ENCODE data around the gene SKIC2.
"Not testable (repeated sequence)": the region's sequence is repeated elsewhere in the genome, so short reads cannot be mapped to it uniquely, and the experiment has no call there.

Gene SKIC2

DNA sequence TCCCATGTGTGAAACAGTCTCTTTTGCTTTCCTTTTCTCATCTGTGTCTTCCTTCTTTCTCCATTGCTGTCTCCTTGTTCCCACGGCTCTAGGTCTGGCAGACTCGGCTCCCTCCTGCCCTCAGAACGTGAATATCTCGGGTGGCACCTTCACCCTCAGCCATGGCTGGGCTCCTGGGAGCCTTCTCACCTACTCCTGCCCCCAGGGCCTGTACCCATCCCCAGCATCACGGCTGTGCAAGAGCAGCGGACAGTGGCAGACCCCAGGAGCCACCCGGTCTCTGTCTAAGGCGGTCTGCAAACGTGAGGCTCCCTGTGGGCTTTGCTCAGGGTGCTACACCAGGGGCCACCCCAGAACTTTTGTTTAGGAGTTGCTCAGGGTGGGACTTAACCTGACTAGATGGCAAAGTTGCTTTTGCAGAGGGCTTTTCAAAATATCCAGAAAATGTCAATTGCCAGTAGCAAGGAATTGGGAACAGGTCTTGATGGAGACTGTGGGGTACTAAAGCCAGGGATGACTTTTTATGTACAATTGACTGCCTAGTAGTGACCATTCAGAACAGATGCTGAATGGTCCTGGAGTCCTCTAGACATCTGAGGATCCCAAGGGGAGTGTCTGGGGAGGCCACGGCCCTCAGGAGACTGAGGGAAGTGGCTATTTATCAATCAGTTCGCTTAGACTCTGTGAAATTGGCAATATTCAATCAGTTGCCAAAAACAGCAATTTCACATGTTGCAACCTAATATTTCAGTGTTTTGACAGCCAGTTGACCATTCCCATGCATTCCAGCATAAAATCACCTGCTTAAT is 30.9 kb upstream of the SKIC2 start:
- Histone ChIP-seq H3K27me3 (peaks cover 17% of the 10 kb centered on the region), H3K4me1 (ENCODE audit: control insufficient read depth in 1 of 2, insufficient read depth in 1 of 2, low read depth in 1 of 2, low read length in 1 of 2) (no peaks in the 10 kb centered on the region), H3K4me3 (ENCODE audit: low read depth in 1 of 2, low read length in 1 of 2) (no peak overlapping the region), H3K9me3 (no peaks in the 10 kb centered on the region), H3K36me3 (no peaks in the 10 kb centered on the region), H3K27ac (no peak overlapping the region)
- TF ChIP-seq, protein P1, sequence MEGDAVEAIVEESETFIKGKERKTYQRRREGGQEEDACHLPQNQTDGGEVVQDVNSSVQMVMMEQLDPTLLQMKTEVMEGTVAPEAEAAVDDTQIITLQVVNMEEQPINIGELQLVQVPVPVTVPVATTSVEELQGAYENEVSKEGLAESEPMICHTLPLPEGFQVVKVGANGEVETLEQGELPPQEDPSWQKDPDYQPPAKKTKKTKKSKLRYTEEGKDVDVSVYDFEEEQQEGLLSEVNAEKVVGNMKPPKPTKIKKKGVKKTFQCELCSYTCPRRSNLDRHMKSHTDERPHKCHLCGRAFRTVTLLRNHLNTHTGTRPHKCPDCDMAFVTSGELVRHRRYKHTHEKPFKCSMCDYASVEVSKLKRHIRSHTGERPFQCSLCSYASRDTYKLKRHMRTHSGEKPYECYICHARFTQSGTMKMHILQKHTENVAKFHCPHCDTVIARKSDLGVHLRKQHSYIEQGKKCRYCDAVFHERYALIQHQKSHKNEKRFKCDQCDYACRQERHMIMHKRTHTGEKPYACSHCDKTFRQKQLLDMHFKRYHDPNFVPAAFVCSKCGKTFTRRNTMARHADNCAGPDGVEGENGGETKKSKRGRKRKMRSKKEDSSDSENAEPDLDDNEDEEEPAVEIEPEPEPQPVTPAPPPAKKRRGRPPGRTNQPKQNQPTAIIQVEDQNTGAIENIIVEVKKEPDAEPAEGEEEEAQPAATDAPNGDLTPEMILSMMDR (IDR thresholded peaks at IDR 0.05) = no peak

GRCh38 chr6:31928672-31928939 is 30.4 kb upstream of the SKIC2 start:
- Histone ChIP-seq H3K27ac (no peak overlapping the region), H3K4me3 (ENCODE audit: low read depth in 1 of 2, low read length in 1 of 2) (no peak overlapping the region), H3K27me3 (peaks cover 17% of the 10 kb centered on the region), H3K36me3 (no peaks in the 10 kb centered on the region), H3K9me3 (no peaks in the 10 kb centered on the region), H3K4me1 (ENCODE audit: control insufficient read depth in 1 of 2, insufficient read depth in 1 of 2, low read depth in 1 of 2, low read length in 1 of 2) (no peaks in the 10 kb centered on the region)
- TF ChIP-seq, protein P1 (IDR thresholded peaks at IDR 0.05) = no peak

DNA sequence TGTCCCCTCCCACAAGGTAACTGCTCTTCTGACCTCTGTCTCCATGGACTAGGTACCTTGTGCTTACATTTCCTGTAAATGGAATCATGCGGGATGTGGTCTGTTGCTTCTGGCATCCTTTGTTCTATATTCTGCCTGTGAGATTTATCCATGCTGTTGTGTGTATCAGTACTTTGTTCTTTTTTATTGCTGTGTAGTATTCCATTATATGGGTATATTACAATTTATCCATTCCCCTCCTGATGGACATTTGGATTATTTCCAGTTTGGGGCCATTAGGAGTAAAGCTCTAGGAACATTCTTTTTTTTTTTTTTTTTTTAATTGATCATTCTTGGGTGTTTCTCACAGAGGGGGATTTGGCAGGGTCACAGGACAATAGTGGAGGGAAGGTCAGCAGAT is 28.0 kb upstream of the SKIC2 start:
- Histone ChIP-seq H3K36me3 (no peaks in the 10 kb centered on the region), H3K4me3 (ENCODE audit: low read depth in 1 of 2, low read length in 1 of 2) (no peak overlapping the region), H3K4me1 (ENCODE audit: control insufficient read depth in 1 of 2, insufficient read depth in 1 of 2, low read depth in 1 of 2, low read length in 1 of 2) (no peaks in the 10 kb centered on the region), H3K27ac (no peak overlapping the region), H3K9me3 (no peaks in the 10 kb centered on the region), H3K27me3 (peaks cover 17% of the 10 kb centered on the region)
- TF ChIP-seq, protein P1 (IDR thresholded peaks at IDR 0.05) = no peak

GRCh38 chr6:31932137-31932536 is 26.8 kb upstream of the SKIC2 start:
- not testable (repeated sequence) for H3K9me3 ChIP-seq; H3K4me1 ChIP-seq (ENCODE audit: control insufficient read depth in 1 of 2, insufficient read depth in 1 of 2, low read depth in 1 of 2, low read length in 1 of 2); H3K36me3 ChIP-seq; H3K27ac ChIP-seq; H3K4me3 ChIP-seq (ENCODE audit: low read depth in 1 of 2, low read length in 1 of 2)
- H3K27me3 ChIP-seq = peaks cover 16% of the 10 kb centered on the region

DNA sequence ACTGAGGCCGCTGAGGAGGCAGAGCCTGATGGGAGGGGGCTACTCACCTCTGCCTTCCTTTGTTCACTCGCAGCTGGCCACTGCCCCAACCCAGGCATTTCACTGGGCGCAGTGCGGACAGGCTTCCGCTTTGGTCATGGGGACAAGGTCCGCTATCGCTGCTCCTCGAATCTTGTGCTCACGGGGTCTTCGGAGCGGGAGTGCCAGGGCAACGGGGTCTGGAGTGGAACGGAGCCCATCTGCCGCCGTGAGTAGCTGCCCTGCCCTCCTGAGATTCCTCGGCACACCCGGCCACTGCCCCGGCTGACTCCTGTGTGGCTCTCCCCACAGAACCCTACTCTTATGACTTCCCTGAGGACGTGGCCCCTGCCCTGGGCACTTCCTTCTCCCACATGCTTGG is 25.4 kb upstream of the SKIC2 start:
- H3K36me3 ChIP-seq = no peaks in the 10 kb centered on the region
- H3K4me3 ChIP-seq (ENCODE audit: low read depth in 1 of 2, low read length in 1 of 2) = no peak overlapping the region
- no peaks in the 10 kb centered on the region for H3K4me1 ChIP-seq (ENCODE audit: control insufficient read depth in 1 of 2, insufficient read depth in 1 of 2, low read depth in 1 of 2, low read length in 1 of 2)
- no peak overlapping the region for H3K27ac ChIP-seq
- TF ChIP-seq, protein P1 (IDR thresholded peaks at IDR 0.05) = no peak
- no peaks in the 10 kb centered on the region for H3K9me3 ChIP-seq
- peaks cover 2% of the 10 kb centered on the region for H3K27me3 ChIP-seq

- no peaks in the 10 kb centered on the region for H3K4me1 ChIP-seq (ENCODE audit: control insufficient read depth in 1 of 2, insufficient read depth in 1 of 2, low read depth in 1 of 2, low read length in 1 of 2)
- no peaks in the 10 kb centered on the region for H3K9me3 ChIP-seq
- peaks cover 1% of the 10 kb centered on the region for H3K27me3 ChIP-seq
- H3K4me3 ChIP-seq (ENCODE audit: low read depth in 1 of 2, low read length in 1 of 2) = no peak overlapping the region
- H3K27ac ChIP-seq = no peak overlapping the region
- H3K36me3 ChIP-seq = no peaks in the 10 kb centered on the region
- TF ChIP-seq, protein P1 (IDR thresholded peaks at IDR 0.05) = no peak
These were observed 24.0 kb upstream of the SKIC2 start for GRCh38 chr6:31935021-31935420.

Data from neutrophil (primary cell).